Activated T-cell treated with anti-CD3 and anti-CD28 coated beads for 1 hour (primary cell): ENCODE measurements around the gene GPR17.

Experiments used
- DNase-seq: peaks from one replicate; pipeline ENCODE4 v3.0.0-alpha.2; 2020; ENCODE audit warnings: low read depth

Gene GPR17

DNA sequence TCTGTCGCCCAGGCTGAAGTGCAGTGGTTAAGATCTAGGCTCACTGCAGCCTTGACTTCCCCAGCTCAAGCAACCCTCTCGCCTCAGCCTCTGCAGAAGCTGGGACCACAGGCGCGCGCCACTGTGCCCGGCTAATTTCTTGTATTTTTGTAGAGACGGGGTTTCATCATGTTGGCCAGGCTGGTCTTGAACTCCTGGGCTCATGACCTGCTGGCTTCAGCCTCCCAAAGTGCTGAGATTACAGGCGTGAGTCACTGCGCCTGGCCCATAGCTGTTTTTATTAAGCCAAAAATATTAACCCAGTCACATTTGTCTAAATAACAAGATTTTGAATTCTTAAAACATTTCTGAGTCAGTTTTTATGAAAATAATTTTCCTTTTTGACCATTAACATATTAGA is 49.0 kb downstream of the GPR17 start:
- no peak for DNase-seq

DNA sequence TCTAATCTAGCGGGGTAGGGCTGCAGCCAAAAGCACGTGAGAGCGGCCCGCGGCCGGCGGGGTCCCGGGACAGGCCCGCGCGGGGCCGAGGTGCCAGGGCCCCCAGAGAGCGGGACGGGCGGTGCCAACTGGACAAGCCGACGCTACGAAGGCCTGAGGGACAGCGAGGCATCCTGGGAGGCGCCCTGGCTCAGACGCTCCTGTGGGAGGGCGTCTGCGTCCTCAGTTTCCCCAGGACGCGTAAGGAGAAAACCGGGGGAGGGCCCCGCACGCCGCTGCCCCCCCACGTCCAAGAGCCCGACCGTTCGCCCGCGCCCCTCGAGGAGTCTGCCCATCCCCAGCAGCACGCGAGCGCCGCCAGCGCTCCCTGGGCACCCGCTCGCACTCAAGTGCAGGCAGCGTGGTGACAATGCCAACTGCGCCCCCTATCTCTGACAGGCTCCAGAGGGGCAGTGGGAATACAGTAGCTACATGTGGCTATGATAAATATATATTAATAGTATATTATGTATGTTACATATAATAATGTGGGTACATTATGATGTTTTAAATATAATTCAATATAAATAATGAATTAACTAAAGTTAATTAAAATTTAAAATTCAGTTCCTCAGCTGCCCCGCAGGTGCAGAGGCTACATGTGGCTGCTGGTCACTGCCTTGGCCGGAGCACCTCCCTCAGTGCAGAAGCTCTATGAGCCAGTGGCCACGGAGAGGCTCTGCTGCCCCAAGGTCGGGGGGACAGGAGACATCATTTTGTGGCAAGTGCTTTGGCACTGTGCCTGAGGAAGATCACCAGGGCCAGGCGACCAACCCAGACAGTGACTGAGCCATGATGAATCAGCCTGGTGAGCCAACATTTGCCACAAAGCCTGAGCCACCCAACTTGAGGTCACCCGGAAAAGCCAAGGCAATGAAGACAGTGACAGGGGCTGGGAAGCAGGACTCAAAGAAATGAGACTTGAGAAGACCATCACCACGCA is 49.8 kb downstream of the GPR17 start:
- peak; percentile 43 for DNase-seq

DNA sequence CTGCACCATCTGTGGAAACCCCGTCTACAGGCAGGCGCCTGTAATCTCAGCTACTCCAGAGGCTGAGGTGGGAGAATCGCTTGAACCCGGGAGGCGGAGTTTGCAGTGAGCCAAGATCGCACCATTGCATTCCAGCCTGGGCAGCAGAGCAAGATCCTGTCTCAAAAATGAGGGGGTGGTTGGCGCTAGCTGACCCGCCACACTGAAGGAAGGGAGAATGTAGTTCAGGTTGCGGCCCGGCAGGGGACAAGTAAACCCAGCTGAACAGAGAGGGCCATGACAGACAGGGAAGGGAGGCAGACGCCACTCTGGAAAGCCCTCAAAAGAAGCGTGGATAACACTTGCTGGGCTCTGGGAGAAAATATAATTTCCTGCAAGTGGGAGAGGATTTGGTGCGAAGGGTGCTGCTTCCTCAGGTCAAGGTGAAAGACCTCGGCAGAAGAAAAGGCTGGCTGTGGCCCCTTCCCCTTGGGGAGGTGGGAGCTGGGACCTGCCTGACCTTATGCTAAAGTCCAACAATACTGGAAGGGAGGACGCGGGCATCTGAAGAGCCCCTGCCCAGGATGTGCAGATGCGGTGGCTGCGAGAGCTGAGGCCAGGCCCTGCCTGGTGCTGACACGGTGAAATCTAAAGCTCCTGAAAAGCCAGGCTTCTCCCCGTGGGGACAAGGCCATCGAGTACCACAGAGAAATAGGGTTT is 51.7 kb downstream of the GPR17 start:
- DNase-seq = no peak

DNA sequence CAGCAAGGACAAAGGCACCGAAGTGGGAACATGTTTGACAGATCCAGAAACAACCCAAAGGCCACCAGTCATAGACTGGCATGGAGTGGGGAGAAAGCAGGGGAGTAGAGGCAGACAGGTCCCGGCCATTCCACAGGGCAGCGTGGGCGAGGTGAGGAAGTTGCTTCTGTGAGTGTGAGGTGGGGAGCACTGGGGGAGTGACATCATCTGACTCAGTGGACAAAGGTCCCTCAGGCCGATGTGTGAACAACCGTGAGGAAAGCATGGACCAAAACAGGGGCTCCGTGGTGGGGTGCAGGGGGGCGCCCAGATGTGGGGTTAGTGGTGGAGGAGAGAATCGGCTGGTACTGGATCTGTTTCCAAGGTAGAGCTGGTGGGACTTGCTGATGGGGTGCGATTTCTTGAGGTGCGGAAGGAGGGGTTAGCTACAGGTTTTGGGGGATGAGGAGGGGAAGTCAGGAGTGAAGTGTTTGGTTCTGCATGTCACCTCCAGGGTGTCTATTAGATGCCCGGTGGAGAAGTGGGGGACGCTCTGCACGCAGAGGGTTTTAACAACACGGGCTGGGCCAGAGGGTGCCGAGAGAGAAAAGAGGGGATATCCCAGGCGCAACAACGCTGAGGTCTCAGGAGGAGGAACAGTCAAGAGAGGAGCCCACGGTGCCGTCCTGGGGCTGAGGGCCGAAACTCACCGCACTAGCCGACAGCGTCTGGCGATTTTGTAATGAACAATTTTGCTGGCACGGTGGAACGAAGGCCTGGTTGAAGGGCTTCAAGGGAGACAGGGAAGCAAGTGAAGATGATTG is 52.8 kb downstream of the GPR17 start:
- DNase-seq = no peak

DNA sequence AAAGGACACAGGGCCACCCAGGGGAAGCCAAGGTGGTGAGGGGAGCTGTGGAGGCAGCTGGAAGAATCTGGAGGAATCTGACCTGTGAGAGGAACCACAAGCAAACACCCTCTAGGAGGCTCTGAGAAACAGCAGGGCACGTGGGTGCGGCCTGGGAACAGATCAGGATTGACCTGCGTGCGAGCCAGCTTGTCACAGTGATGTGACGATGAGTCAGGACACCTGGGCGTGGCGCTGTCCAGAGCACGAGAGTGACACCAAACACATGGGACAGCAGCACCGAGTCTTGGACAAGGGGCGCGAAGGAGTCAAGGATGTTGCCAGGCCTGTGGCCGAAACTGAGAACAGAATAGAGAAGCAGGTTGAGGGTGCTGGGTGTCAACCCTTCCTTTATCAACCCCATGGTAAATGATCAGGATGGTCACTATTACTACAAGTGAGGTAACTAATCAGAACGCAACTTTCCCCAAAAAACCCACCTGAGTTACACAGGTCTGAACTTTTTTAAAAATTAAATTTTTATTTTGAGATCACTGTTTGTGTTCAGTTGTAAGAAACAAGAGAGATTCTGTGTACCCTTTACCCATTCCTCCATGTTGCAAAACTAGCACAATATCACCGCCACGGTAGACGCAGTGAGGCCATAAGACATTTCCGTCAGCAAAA is 54.7 kb downstream of the GPR17 start:
- no peak for DNase-seq

DNA sequence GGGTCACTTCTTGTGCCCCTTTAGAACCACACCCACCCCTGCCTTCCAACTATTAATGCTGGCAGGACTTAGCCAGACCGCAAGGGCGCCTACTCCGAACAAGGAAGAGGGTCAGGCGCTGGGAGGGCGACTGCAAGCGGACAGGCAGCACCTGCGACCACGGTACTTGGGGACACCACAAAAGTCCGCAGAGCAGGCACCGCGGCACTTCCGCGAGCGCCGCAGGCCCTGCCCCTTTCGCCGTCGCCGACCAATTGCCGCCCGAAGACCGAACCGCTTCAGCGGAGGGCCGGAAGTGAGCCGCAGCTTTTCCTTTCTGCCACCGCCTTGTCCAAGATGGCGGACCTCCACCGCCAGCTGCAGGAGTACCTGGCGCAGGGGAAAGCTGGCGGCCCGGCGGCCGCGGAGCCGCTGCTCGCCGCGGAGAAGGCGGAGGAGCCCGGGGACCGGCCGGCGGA is 55.3 kb downstream of the GPR17 start, which contains the start of gene SFT2D3:
TSS of gene SFT2D3 (plus strand) at position 305 of the 458 bp plus-strand sequence. CDS start at position 337, 32 bp downstream.
- peak; percentile 81 for DNase-seq

DNA sequence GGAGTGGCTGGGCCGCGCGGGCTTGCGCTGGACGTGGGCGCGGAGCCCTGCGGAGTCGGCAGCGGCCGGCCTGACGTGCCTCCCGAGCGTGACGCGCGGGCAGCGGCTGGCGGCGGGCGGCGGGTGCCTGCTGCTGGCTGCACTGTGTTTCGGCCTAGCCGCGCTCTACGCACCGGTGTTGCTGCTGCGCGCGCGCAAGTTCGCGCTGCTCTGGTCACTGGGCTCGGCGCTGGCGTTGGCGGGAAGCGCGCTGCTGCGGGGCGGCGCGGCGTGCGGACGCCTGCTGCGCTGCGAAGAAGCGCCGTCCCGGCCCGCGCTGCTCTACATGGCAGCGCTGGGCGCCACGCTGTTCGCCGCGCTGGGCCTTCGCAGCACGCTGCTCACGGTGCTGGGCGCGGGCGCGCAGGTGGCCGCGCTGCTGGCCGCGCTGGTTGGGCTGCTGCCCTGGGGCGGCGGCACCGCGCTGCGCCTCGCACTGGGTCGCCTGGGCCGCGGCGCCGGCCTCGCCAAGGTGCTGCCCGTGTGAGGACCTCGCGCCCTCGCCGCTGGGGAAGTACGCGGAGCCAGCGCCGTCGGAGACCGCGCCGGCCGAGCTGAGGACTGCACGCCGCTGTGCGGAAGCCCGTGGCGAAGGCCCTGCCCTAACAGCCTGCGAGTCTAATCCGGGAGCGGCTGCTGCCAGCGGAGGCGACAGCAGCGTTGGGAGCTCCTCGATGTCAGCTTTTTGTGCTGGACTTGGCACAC is 55.9 kb downstream of the GPR17 start:
- peak; percentile 68 for DNase-seq
